ENCODE measurements around the gene SEMA5A.

The SEMA5A gene

GRCh38 chr5:9437741-9438240 is 108.1 kb downstream of the SEMA5A start:
- TF ChIP-seq TAF1 (IDR thresholded peaks at IDR 0.05; ENCODE audit: borderline replicate concordance, insufficient read depth, low read length), result no peak
- no peak for TF ChIP-seq POLR2AphosphoS5 (IDR thresholded peaks at IDR 0.05; ENCODE audit: low read depth, low read length)
- no peak for TF ChIP-seq REST (IDR thresholded peaks at IDR 0.05; ENCODE audit: insufficient read depth in 1 of 2, low read depth in 2 of 2, low read length in 2 of 2)
- no peak for TF ChIP-seq FOXP2 (optimal IDR thresholded peaks at IDR 0.05; ENCODE audit: borderline replicate concordance, extremely low read depth, extremely low read length, insufficient read depth)
- TF ChIP-seq SIN3A (IDR thresholded peaks at IDR 0.05; ENCODE audit: borderline replicate concordance, insufficient read depth, low read length), result no peak

- no peak for TF ChIP-seq SIN3A (IDR thresholded peaks at IDR 0.05; ENCODE audit: borderline replicate concordance, insufficient read depth, low read length)
- no peak for TF ChIP-seq REST (IDR thresholded peaks at IDR 0.05; ENCODE audit: insufficient read depth in 1 of 2, low read depth in 2 of 2, low read length in 2 of 2)
- no peak for TF ChIP-seq POLR2AphosphoS5 (IDR thresholded peaks at IDR 0.05; ENCODE audit: low read depth, low read length)
- no peak for TF ChIP-seq FOXP2 (optimal IDR thresholded peaks at IDR 0.05; ENCODE audit: borderline replicate concordance, extremely low read depth, extremely low read length, insufficient read depth)
These were observed 114.2 kb downstream of the SEMA5A start for GRCh38 chr5:9431496-9432258.

- TF ChIP-seq POLR2AphosphoS5 (IDR thresholded peaks at IDR 0.05; ENCODE audit: low read depth, low read length) (no peak), FOXP2 (optimal IDR thresholded peaks at IDR 0.05; ENCODE audit: borderline replicate concordance, extremely low read depth, extremely low read length, insufficient read depth) (no peak), TAF1 (IDR thresholded peaks at IDR 0.05; ENCODE audit: borderline replicate concordance, insufficient read depth, low read length) (no peak), REST (IDR thresholded peaks at IDR 0.05; ENCODE audit: insufficient read depth in 1 of 2, low read depth in 2 of 2, low read length in 2 of 2) (no peak), SIN3A (IDR thresholded peaks at IDR 0.05; ENCODE audit: borderline replicate concordance, insufficient read depth, low read length) (no peak)
These were observed 114.8 kb downstream of the SEMA5A start for GRCh38 chr5:9431151-9431495.

GRCh38 chr5:9430306-9430705 is 115.6 kb downstream of the SEMA5A start:
- TF ChIP-seq FOXP2 (optimal IDR thresholded peaks at IDR 0.05; ENCODE audit: borderline replicate concordance, extremely low read depth, extremely low read length, insufficient read depth), result no peak
- TF ChIP-seq TAF1 (IDR thresholded peaks at IDR 0.05; ENCODE audit: borderline replicate concordance, insufficient read depth, low read length), result no peak
- no peak for TF ChIP-seq SIN3A (IDR thresholded peaks at IDR 0.05; ENCODE audit: borderline replicate concordance, insufficient read depth, low read length)
- no peak for TF ChIP-seq REST (IDR thresholded peaks at IDR 0.05; ENCODE audit: insufficient read depth in 1 of 2, low read depth in 2 of 2, low read length in 2 of 2)
- TF ChIP-seq POLR2AphosphoS5 (IDR thresholded peaks at IDR 0.05; ENCODE audit: low read depth, low read length), result no peak
